NCI-H345 (cell line): ENCODE data around the gene PEX14.

ENCODE experiments used
- DNase-seq: peaks from one replicate; lab custom pipeline; 2025; lab: John Stamatoyannopoulos, UW

The PEX14 gene

GRCh38 chr1:10650556-10651388 is 176.0 kb downstream of the PEX14 start:
- no peak for DNase-seq

- no peak for DNase-seq
Measured at GRCh38 chr1:10651389-10651766, 176.6 kb downstream of the PEX14 start.

GRCh38 chr1:10651793-10652192 is 177.0 kb downstream of the PEX14 start:
- DNase-seq, result no peak

- DNase-seq, result no peak
Measured at GRCh38 chr1:10652626-10653025, 177.9 kb downstream of the PEX14 start.

GRCh38 chr1:10653370-10654125 is 178.8 kb downstream of the PEX14 start:
- no peak for DNase-seq

- DNase-seq, result no peak
Measured at GRCh38 chr1:10655002-10655401, 180.3 kb downstream of the PEX14 start.

- DNase-seq, result no peak
Measured at GRCh38 chr1:10656431-10656830, 181.7 kb downstream of the PEX14 start.

- no peak for DNase-seq
Measured at GRCh38 chr1:10657088-10657847, 182.5 kb downstream of the PEX14 start.

- DNase-seq, result no peak
Measured at GRCh38 chr1:10658396-10659066, 183.8 kb downstream of the PEX14 start.

GRCh38 chr1:10659218-10659617 is 184.5 kb downstream of the PEX14 start:
- no peak for DNase-seq

GRCh38 chr1:10659646-10660540 is 185.1 kb downstream of the PEX14 start:
- no peak for DNase-seq

- DNase-seq, result no peak
Measured at GRCh38 chr1:10661453-10661852, 186.7 kb downstream of the PEX14 start.

GRCh38 chr1:10662090-10662688 is 187.4 kb downstream of the PEX14 start:
- DNase-seq, result no peak

GRCh38 chr1:10662824-10663677 is 188.3 kb downstream of the PEX14 start:
- DNase-seq, result no peak

GRCh38 chr1:10663678-10664035 is 188.9 kb downstream of the PEX14 start:
- DNase-seq, result no peak

GRCh38 chr1:10664251-10664650 is 189.5 kb downstream of the PEX14 start:
- DNase-seq, result no peak

GRCh38 chr1:10665226-10665625 is 190.5 kb downstream of the PEX14 start:
- no peak for DNase-seq

- no peak for DNase-seq
Measured at GRCh38 chr1:10665930-10666850, 191.4 kb downstream of the PEX14 start.
